Common myeloid progenitor, CD34-positive (primary cell): ENCODE data around the gene GALR3. TPM values are rescaled to one million over a fixed set of nuclear protein-coding genes. Genes with fewer than 3 reads are reported as not detected.

Experiments
- CTCF ChIA-PET: fragments of 350-600 bp; sonication (Branson Sonifier 250); formaldehyde crosslinking; loops from one replicate; lab custom pipeline; 2021; ENCODE audit warnings: antibody characterized with exemption; lab: Charles Lee
- POLR2A ChIA-PET: fragments of 350-600 bp; sonication (Branson Sonifier 250); formaldehyde crosslinking; loops from one replicate; lab custom pipeline; 2021; ENCODE audit warnings: antibody characterized with exemption; lab: Charles Lee
- DNase-seq, 3 donors: peaks; one replicate each; pipeline versions ENCODE4 v3.0.0 to v3.0.0-alpha.2; 2013
- H3K27ac ChIP-seq, 2 experiments: 1 replicate in 1 of 2; 2 replicates in 1 of 2; pipeline ENCODE4 v1.7.0; 2013; ENCODE audit warnings: inconsistent platforms in 2 of 2, low read length in 2 of 2, mild to moderate bottlenecking in 2 of 2, low read depth in 1 of 2, moderate library complexity in 1 of 2; ENCODE audit not compliant: severe bottlenecking in 2 of 2, insufficient read depth in 1 of 2, poor library complexity in 1 of 2
- H3K27me3 ChIP-seq, 5 experiments: replicated peaks in 2 of 5; 1 replicate in 3 of 5; 2 replicates in 2 of 5; pipeline versions ENCODE4 v1.6.1 to v1.7.0; 2013; ENCODE audit warnings: low read length in 4 of 5, mild to moderate bottlenecking in 2 of 5, moderate library complexity in 2 of 5, inconsistent platforms in 1 of 5; ENCODE audit not compliant: insufficient read depth in 5 of 5, control insufficient read depth in 4 of 5
- H3K36me3 ChIP-seq, 4 experiments: 1 replicate in 2 of 4; 2 replicates in 2 of 4; pipeline versions ENCODE4 v1.6.1 to v1.7.0; 2013; ENCODE audit warnings: low read length in 3 of 4, control low read depth in 1 of 4, mild to moderate bottlenecking in 1 of 4; ENCODE audit not compliant: control insufficient read depth in 4 of 4, insufficient read depth in 4 of 4
- H3K4me1 ChIP-seq, 4 experiments: 1 replicate in 3 of 4; 2 replicates in 1 of 4; pipeline versions ENCODE4 v1.6.1 to v1.7.1; 2013; ENCODE audit warnings: low read length in 3 of 4, mild to moderate bottlenecking in 3 of 4, control low read depth in 1 of 4, inconsistent platforms in 1 of 4, moderate library complexity in 1 of 4; ENCODE audit not compliant: control insufficient read depth in 4 of 4, insufficient read depth in 4 of 4; ENCODE audit errors: control extremely low read depth in 1 of 4
- H3K4me3 ChIP-seq, 7 experiments: 1 replicate in 4 of 7; 2 replicates in 3 of 7; pipeline versions ENCODE4 v1.5.1 to v1.7.0; 2013; ENCODE audit warnings: mild to moderate bottlenecking in 7 of 7, low read length in 6 of 7, moderate library complexity in 6 of 7, inconsistent platforms in 2 of 7, low read depth in 2 of 7, control low read depth in 1 of 7; ENCODE audit not compliant: insufficient read depth in 4 of 7, control insufficient read depth in 1 of 7; ENCODE audit errors: extremely low read depth in 1 of 7
- H3K9me3 ChIP-seq, 5 experiments: 1 replicate in 4 of 5; 2 replicates in 1 of 5; pipeline versions ENCODE4 v1.6.1 to v1.7.1; 2013; ENCODE audit warnings: low read length in 4 of 5, mild to moderate bottlenecking in 2 of 5, inconsistent platforms in 1 of 5, low read depth in 1 of 5, moderate library complexity in 1 of 5; ENCODE audit not compliant: control insufficient read depth in 4 of 5, insufficient read depth in 2 of 5; ENCODE audit errors: control extremely low read depth in 1 of 5
- WGBS: methylation state at CpG from one replicate; pipeline ENCODE4 v1.1.5; 2013; ENCODE audit not compliant: insufficient coverage; 5-methylcytosine and 5-hydroxymethylcytosine counted together
- polyA plus RNA-seq: library from polyadenylated mRNA; unstranded; fragments of 120-200 nt; gene quantifications from one replicate; pipeline ENCODE4 v1.2.1, GENCODE V29; 2013

Gene GALR3
- polyA plus RNA-seq: 0.13 TPM

- no peak for DNase-seq
- Histone ChIP-seq H3K4me1 (peaks cover 2 to 22% (median 16%) of the 10 kb centered on the region in 4 experiments), H3K27ac (no peak within 1 kb of the TSS), H3K27me3 (peaks cover 0 to 13% (median 7%) of the 10 kb centered on the region in 5 experiments), H3K4me3 (peak within 1 kb of the TSS in 3 of 7 experiments; percentile 66 to 78 (median 69)), H3K36me3 (peaks cover 0 to 2% (median 0%) of the 10 kb centered on the region in 4 experiments), H3K9me3 (no peaks in the 10 kb centered on the region)
- CTCF ChIA-PET: interaction anchor here (1.0 to 1.7 kb wide), 6 partner anchors 15 to 43 kb away, joined by 3 to 6 read pairs (median 5); partner anchors contain the start of gene GCAT
- POLR2A ChIA-PET: no interaction called here
- 96% methylated on average over 15 of the region's 21 CpGs for WGBS
Measured at GRCh38 chr22:37823134-37823985, at the start of gene GALR3. Gene GALR3, plus strand, starts transcription at chr22:37823382. Its CDS starts 25 bp downstream, at chr22:37823407.

- H3K27ac ChIP-seq: no peak overlapping the region
- ChIA-PET POLR2A (interaction anchor here (0.6 kb wide), 1 partner anchor 72 kb away, joined by 3 read pairs; no protein-coding TSS in a partner anchor), CTCF (interaction anchor here (1.5 kb wide), 1 partner anchor 17 kb away, joined by 5 read pairs; no protein-coding TSS in a partner anchor)
- WGBS: 93% methylated on average over 2 of the region's 3 CpGs
- H3K4me3 ChIP-seq: no peak overlapping the region
- no peaks in the 10 kb centered on the region for H3K9me3 ChIP-seq
- peaks cover 5 to 38% (median 25%) of the 10 kb centered on the region in 4 experiments for H3K36me3 ChIP-seq
- no peak for DNase-seq
- H3K27me3 ChIP-seq: no peaks in the 10 kb centered on the region
- H3K4me1 ChIP-seq: no peaks in the 10 kb centered on the region
Measured at GRCh38 chr22:37774728-37775127, 48.5 kb upstream of the GALR3 start.

GRCh38 chr22:37775785-37776638 is 47.2 kb upstream of the GALR3 start:
- H3K4me3 ChIP-seq: no peak overlapping the region
- no peak overlapping the region for H3K27ac ChIP-seq
- no peaks in the 10 kb centered on the region for H3K27me3 ChIP-seq
- H3K9me3 ChIP-seq: no peaks in the 10 kb centered on the region
- POLR2A ChIA-PET: no interaction called here
- CTCF ChIA-PET: interaction anchor here (1.0 to 1.1 kb wide), 2 partner anchors 12 to 39 kb away, joined by 3 read pairs; no protein-coding TSS in a partner anchor
- no peaks in the 10 kb centered on the region for H3K4me1 ChIP-seq
- peaks cover 5 to 35% (median 24%) of the 10 kb centered on the region in 4 experiments for H3K36me3 ChIP-seq
- WGBS: 94% methylated on average over 9 of the region's 17 CpGs
- no peak for DNase-seq

GRCh38 chr22:37776639-37777005 is 46.6 kb upstream of the GALR3 start:
- no peaks in the 10 kb centered on the region for H3K9me3 ChIP-seq
- no peak for DNase-seq
- H3K27ac ChIP-seq: no peak overlapping the region
- H3K27me3 ChIP-seq: no peaks in the 10 kb centered on the region
- CTCF ChIA-PET: interaction anchor here (1.0 to 1.1 kb wide), 2 partner anchors 12 to 40 kb away, joined by 3 read pairs; no protein-coding TSS in a partner anchor
- no peaks in the 10 kb centered on the region for H3K4me1 ChIP-seq
- H3K4me3 ChIP-seq: no peak overlapping the region
- 93% methylated on average over 10 of the region's 10 CpGs for WGBS
- POLR2A ChIA-PET: no interaction called here
- peaks cover 3 to 29% (median 20%) of the 10 kb centered on the region in 4 experiments for H3K36me3 ChIP-seq

- WGBS: 95% methylated on average over 8 of the region's 11 CpGs
- H3K4me1 ChIP-seq: no peaks in the 10 kb centered on the region
- H3K36me3 ChIP-seq: peaks cover 3 to 23% (median 17%) of the 10 kb centered on the region in 4 experiments
- DNase-seq: no peak
- H3K27me3 ChIP-seq: no peaks in the 10 kb centered on the region
- ChIA-PET CTCF (no interaction called here), POLR2A (no interaction called here)
- no peak overlapping the region for H3K4me3 ChIP-seq
- no peak overlapping the region for H3K27ac ChIP-seq
- no peaks in the 10 kb centered on the region for H3K9me3 ChIP-seq
Measured at GRCh38 chr22:37777122-37777687, 46.0 kb upstream of the GALR3 start.

- no peaks in the 10 kb centered on the region for H3K4me1 ChIP-seq
- no peak overlapping the region for H3K27ac ChIP-seq
- ChIA-PET CTCF (interaction anchor here (0.7 to 1.9 kb wide), 3 partner anchors 17 to 99 kb away, joined by 3 to 6 read pairs (median 3); no protein-coding TSS in a partner anchor), POLR2A (no interaction called here)
- no peaks in the 10 kb centered on the region for H3K9me3 ChIP-seq
- H3K27me3 ChIP-seq: no peaks in the 10 kb centered on the region
- H3K36me3 ChIP-seq: peaks cover 0 to 11% (median 7%) of the 10 kb centered on the region in 4 experiments
- DNase-seq: no peak
- no peak overlapping the region for H3K4me3 ChIP-seq
- 98% methylated on average over 6 of the region's 10 CpGs for WGBS
Measured at GRCh38 chr22:37778370-37779009, 44.7 kb upstream of the GALR3 start.
